ENCODE measurements around the gene TBC1D1. TPM values are rescaled to one million over a fixed set of nuclear protein-coding genes. Genes with fewer than 3 reads are reported as not detected.
A peak's percentile ranks its signal among the peaks of the same experiment; 100 is the strongest.

The TBC1D1 gene
- total RNA-seq, 2 donors from 2014 or later = 23.3 to 28.7 TPM

GRCh38 chr4:38166768-38167167 lies 275.9 kb downstream of the TBC1D1 start:
- H3K4me1 ChIP-seq = peaks cover 25% of the 10 kb centered on the region
- peak overlapping the region in 1 of 4 donors; percentile 19 for H3K27ac ChIP-seq
- no peaks in the 10 kb centered on the region for H3K9me3 ChIP-seq
- no peak overlapping the region for H3K4me3 ChIP-seq
- no peaks in the 10 kb centered on the region for H3K27me3 ChIP-seq
- WGBS, 2 donors = 64 to 90% methylated on average over 3 of the region's 3 CpGs
- H3K36me3 ChIP-seq (replicated peaks in 1 of 2; ENCODE audit: insufficient read depth in 1 of 2, low read depth in 2 of 2) = no peaks in the 10 kb centered on the region
- no peak for TF ChIP-seq POLR2A (IDR thresholded peaks at IDR 0.05)
- no peak for TF ChIP-seq CTCF (IDR thresholded peaks at IDR 0.05)
- intact Hi-C loops (cut with DNase I) = no loop called here
- ATAC-seq (no peak), DNase-seq (no peak)

DNA sequence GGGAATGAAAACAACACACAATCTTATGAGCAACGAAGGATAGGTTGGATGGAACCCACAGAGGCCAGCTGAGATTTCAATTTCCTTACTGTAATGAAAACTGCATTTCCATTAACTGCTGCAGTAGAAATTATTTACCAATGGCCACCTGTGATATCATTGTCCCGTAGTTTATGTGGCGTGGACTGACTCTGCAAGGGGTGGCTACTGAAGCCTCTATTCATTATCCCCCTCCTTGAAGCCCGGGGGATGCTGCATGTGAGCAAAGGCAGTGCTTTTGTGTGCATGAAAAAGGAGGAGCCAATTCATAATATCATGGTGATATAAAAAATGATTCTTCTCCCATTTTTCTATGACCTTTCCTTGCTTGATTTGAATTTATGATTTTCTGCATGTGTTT lies 277.1 kb downstream of the TBC1D1 start:
- Histone ChIP-seq H3K4me3 (no peak overlapping the region), H3K27me3 (no peaks in the 10 kb centered on the region), H3K4me1 (peaks cover 13% of the 10 kb centered on the region), H3K9me3 (no peaks in the 10 kb centered on the region), H3K36me3 (replicated peaks in 1 of 2; ENCODE audit: insufficient read depth in 1 of 2, low read depth in 2 of 2) (no peaks in the 10 kb centered on the region), H3K27ac (no peak overlapping the region)
- DNase-seq = no peak
- 70 to 79% methylated on average over 4 of the region's 4 CpGs for WGBS, 2 donors
- no peak for ATAC-seq
- TF ChIP-seq POLR2A (IDR thresholded peaks at IDR 0.05) (no peak), CTCF (IDR thresholded peaks at IDR 0.05) (no peak)
- intact Hi-C loops (cut with DNase I) = no loop called here

DNA sequence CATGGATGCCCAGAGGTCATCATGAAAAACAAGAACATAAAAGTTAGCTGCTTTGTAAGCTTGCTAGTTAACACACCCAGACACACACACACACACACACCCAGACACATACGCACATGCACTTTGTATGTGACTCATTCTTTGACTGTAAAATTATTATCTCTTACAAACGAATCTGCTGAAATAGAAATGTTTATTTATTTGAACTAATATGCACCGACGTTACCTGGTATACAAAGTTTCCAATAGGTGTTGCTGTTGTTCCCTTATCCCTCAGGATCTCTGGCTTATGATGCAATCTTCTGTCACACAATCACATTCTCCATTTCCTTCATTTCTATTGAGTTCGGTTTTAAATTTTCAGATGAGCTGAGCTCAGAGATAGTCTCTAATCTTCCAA lies 278.6 kb downstream of the TBC1D1 start:
- H3K27ac ChIP-seq = peak overlapping the region in 1 of 4 donors; percentile 25
- peak; percentile 39 for ATAC-seq
- no peak for DNase-seq
- no peaks in the 10 kb centered on the region for H3K9me3 ChIP-seq
- no peak overlapping the region for H3K4me3 ChIP-seq
- no peaks in the 10 kb centered on the region for H3K36me3 ChIP-seq (replicated peaks in 1 of 2; ENCODE audit: insufficient read depth in 1 of 2, low read depth in 2 of 2)
- H3K27me3 ChIP-seq = no peaks in the 10 kb centered on the region
- intact Hi-C loops (cut with DNase I) = no loop called here
- WGBS, 2 donors = 38% methylated on average over 5 of the region's 5 CpGs
- peaks cover 8% of the 10 kb centered on the region for H3K4me1 ChIP-seq
- TF ChIP-seq CTCF (IDR thresholded peaks at IDR 0.05) = no peak
- TF ChIP-seq POLR2A (IDR thresholded peaks at IDR 0.05) = no peak

GRCh38 chr4:38170338-38171169 lies 279.7 kb downstream of the TBC1D1 start:
- WGBS, 2 donors = 86 to 88% methylated on average over 7 of the region's 7 CpGs
- ATAC-seq (no peak), DNase-seq (no peak)
- Histone ChIP-seq H3K4me1 (peaks cover 8% of the 10 kb centered on the region), H3K27ac (no peak overlapping the region), H3K36me3 (replicated peaks in 1 of 2; ENCODE audit: insufficient read depth in 1 of 2, low read depth in 2 of 2) (no peaks in the 10 kb centered on the region), H3K27me3 (no peaks in the 10 kb centered on the region), H3K4me3 (no peak overlapping the region), H3K9me3 (no peaks in the 10 kb centered on the region)
- intact Hi-C loops (cut with DNase I) = loop anchor here (10.0 kb wide), 1 partner anchor 96 kb away; no protein-coding TSS in a partner anchor
- TF ChIP-seq CTCF (IDR thresholded peaks at IDR 0.05) (no peak), POLR2A (IDR thresholded peaks at IDR 0.05) (no peak)

GRCh38 chr4:38172078-38172477 lies 281.2 kb downstream of the TBC1D1 start:
- H3K36me3 ChIP-seq (replicated peaks in 1 of 2; ENCODE audit: insufficient read depth in 1 of 2, low read depth in 2 of 2) = no peaks in the 10 kb centered on the region
- H3K4me3 ChIP-seq = no peak overlapping the region
- TF ChIP-seq CTCF (IDR thresholded peaks at IDR 0.05) (no peak), POLR2A (IDR thresholded peaks at IDR 0.05) (no peak)
- no peaks in the 10 kb centered on the region for H3K9me3 ChIP-seq
- DNase-seq (no peak), ATAC-seq (no peak)
- peaks cover 11% of the 10 kb centered on the region for H3K4me1 ChIP-seq
- no peaks in the 10 kb centered on the region for H3K27me3 ChIP-seq
- intact Hi-C loops (cut with DNase I) = loop anchor here (10.0 kb wide), 1 partner anchor 97 kb away; no protein-coding TSS in a partner anchor
- WGBS, 2 donors = 89 to 92% methylated on average over 6 of the region's 6 CpGs
- H3K27ac ChIP-seq = no peak overlapping the region

Data from body of pancreas (tissue), 4 donors.